Upper lobe of right lung (tissue), 1 donor: ENCODE measurements around the gene ELOVL5. TPM values are rescaled to one million over a fixed set of nuclear protein-coding genes. Genes with fewer than 3 reads are reported as not detected.
A peak's percentile ranks its signal among the peaks of the same experiment; 100 is the strongest.

Experiments
- ATAC-seq: fragments of 200-7000 bp; cut with Tn5 transposase; one replicate; pipeline ENCODE4 v1.9.1; 2020; ENCODE audit warnings: mild to moderate bottlenecking, moderate library complexity
- DNase-seq: peaks from one replicate; pipeline ENCODE4 v3.0.0-alpha.2; 2020
- H3K27ac ChIP-seq: fragments of 200-600 bp; one replicate; pipeline ENCODE4 v1.8.0; 2022
- H3K27me3 ChIP-seq: fragments of 200-600 bp; one replicate; pipeline ENCODE4 v1.8.0; 2022; ENCODE audit warnings: mild to moderate bottlenecking
- H3K36me3 ChIP-seq: fragments of 200-600 bp; one replicate; pipeline ENCODE4 v1.8.0; 2022
- H3K4me1 ChIP-seq: fragments of 200-600 bp; one replicate; pipeline ENCODE4 v1.8.0; 2022
- H3K4me3 ChIP-seq: fragments of 200-600 bp; one replicate; pipeline ENCODE4 v1.8.0; 2022; ENCODE audit warnings: mild to moderate bottlenecking
- H3K9me3 ChIP-seq: fragments of 200-600 bp; one replicate; pipeline ENCODE4 v1.8.0; 2022
- CTCF ChIP-seq: fragments of 200-600 bp; IDR thresholded peaks from one replicate; pipeline ENCODE4 v1.8.0; 2022; ENCODE audit warnings: antibody characterized with exemption
- intact Hi-C: fragments of 100-400 bp; cut with DNase I; formaldehyde crosslinking; loops from one replicate; pipeline ENCODE4 v1.11.0; 2022
- total RNA-seq: library from RNA; stranded (reverse); fragmentation: NEBNext Ultra II Directional; extraction: Animal tissue kit (Norgen Biotek cat#: 25700); gene quantifications from one replicate; pipeline ENCODE4 v1.2.1, GENCODE V29; 2021
- donor health status: DM: no; HTN: yes; CAD: no; lungs with severe emphysema.

Gene ELOVL5
- total RNA-seq, 1 donor from 2014 or later, result 80.4 TPM

- intact Hi-C loops, result no loop called here
- Histone ChIP-seq H3K4me3 (peak overlapping the region; percentile 21), H3K27me3 (no peaks in the 10 kb centered on the region), H3K9me3 (no peaks in the 10 kb centered on the region), H3K27ac (peak overlapping the region; percentile 69), H3K36me3 (no peaks in the 10 kb centered on the region), H3K4me1 (peaks cover 21% of the 10 kb centered on the region)
- ATAC-seq (peak; percentile 55), DNase-seq (no peak)
- no peak for TF ChIP-seq CTCF
Observed at GRCh38 chr6:53335224-53335994, 13.3 kb downstream of the ELOVL5 start.

GRCh38 chr6:53333439-53334408 lies 15.0 kb downstream of the ELOVL5 start:
- peaks cover 21% of the 10 kb centered on the region for H3K4me1 ChIP-seq
- no peaks in the 10 kb centered on the region for H3K27me3 ChIP-seq
- H3K27ac ChIP-seq, result no peak overlapping the region

GRCh38 chr6:53331678-53332077 lies 17.1 kb downstream of the ELOVL5 start:
- no peak for TF ChIP-seq CTCF
- intact Hi-C loops, result no loop called here
- Histone ChIP-seq H3K4me1 (peaks cover 25% of the 10 kb centered on the region), H3K9me3 (no peaks in the 10 kb centered on the region), H3K4me3 (no peak overlapping the region), H3K27me3 (no peaks in the 10 kb centered on the region), H3K27ac (no peak overlapping the region), H3K36me3 (no peaks in the 10 kb centered on the region)
- ATAC-seq (no peak), DNase-seq (no peak)

More at GRCh38 chr6:53333439-53334408, 15.0 kb downstream of the ELOVL5 start:
- H3K36me3 ChIP-seq, result no peaks in the 10 kb centered on the region
- DNase-seq (no peak), ATAC-seq (no peak)
- TF ChIP-seq CTCF, result no peak
- intact Hi-C loops, result no loop called here
- no peak overlapping the region for H3K4me3 ChIP-seq
- H3K9me3 ChIP-seq, result no peaks in the 10 kb centered on the region

GRCh38 chr6:53330137-53330536 lies 18.6 kb downstream of the ELOVL5 start:
- Histone ChIP-seq H3K36me3 (no peaks in the 10 kb centered on the region), H3K9me3 (no peaks in the 10 kb centered on the region), H3K27ac (no peak overlapping the region), H3K4me1 (peaks cover 16% of the 10 kb centered on the region), H3K4me3 (no peak overlapping the region), H3K27me3 (no peaks in the 10 kb centered on the region)
- TF ChIP-seq CTCF, result no peak
- intact Hi-C loops, result no loop called here
- ATAC-seq, result no peak
- DNase-seq, result no peak

GRCh38 chr6:53328375-53328774 lies 20.4 kb downstream of the ELOVL5 start:
- Histone ChIP-seq H3K27ac (no peak overlapping the region), H3K36me3 (no peaks in the 10 kb centered on the region), H3K4me1 (peaks cover 9% of the 10 kb centered on the region), H3K27me3 (no peaks in the 10 kb centered on the region), H3K4me3 (no peak overlapping the region), H3K9me3 (no peaks in the 10 kb centered on the region)
- TF ChIP-seq CTCF, result no peak
- no peak for ATAC-seq
- intact Hi-C loops, result no loop called here
- no peak for DNase-seq
